Subcutaneous adipose tissue (tissue), 4 donors: ENCODE results near the gene CAMTA1. TPM values are rescaled to one million over a fixed set of nuclear protein-coding genes. Genes with fewer than 3 reads are reported as not detected.

Experiments
- CTCF ChIP-seq: fragments of 450-650 bp; IDR thresholded peaks from one replicate; pipeline ENCODE4 v1.5.1; 2016; ENCODE audit warnings: low read depth, mild to moderate bottlenecking, control low read depth, antibody characterized with exemption, moderate library complexity
- total RNA-seq, 4 donors: library from RNA; depleted of rRNA; stranded (reverse); fragments of >200 nt; gene quantifications; one replicate each; pipeline ENCODE4 v1.1.0, GENCODE V29; 2016

The CAMTA1 gene
- total RNA-seq, 4 donors from 2014 or later = 58.6 to 82.5 (median 78.0) TPM

DNA sequence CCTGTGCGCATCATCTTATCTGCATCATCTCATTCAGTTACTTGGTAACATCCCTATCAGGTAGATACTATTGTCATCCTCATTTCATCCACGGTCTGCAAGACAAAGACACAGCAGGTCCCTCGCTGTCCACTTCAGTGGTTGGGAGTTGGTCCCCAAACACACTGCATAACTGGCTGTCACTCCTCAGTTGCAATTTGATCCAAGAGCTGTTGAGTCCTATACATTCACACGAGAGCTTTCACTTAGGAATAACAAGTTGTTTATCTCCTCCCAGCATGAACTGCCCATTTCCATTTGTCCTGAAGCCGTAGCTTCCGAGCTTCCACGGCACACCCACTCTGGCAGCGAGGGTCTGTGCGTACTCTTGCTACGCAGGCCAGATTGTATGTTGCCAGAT lies 472.0 kb downstream of the CAMTA1 start:
- TF ChIP-seq CTCF = no peak

- TF ChIP-seq CTCF = no peak
Observed at GRCh38 chr1:7258589-7259135, 473.4 kb downstream of the CAMTA1 start.

DNA sequence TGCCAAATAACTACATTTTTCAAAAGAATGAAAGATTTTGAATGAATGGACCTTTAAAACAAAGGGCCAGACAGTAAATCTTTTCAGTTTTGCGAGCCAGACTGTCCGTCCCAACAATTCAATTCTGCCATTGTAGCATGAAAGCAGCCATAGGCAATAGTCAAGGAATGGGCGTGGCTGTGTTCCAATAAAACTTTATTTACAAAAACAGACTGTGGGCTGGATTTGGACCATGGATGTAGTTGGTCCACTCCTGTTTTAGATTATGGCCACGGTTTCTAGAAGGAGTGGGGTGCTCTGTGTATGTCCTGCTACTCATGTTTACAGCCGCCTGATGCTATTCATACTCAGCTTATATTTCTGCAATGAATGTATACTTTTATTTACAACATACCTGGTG lies 474.7 kb downstream of the CAMTA1 start:
- no peak for TF ChIP-seq CTCF

DNA sequence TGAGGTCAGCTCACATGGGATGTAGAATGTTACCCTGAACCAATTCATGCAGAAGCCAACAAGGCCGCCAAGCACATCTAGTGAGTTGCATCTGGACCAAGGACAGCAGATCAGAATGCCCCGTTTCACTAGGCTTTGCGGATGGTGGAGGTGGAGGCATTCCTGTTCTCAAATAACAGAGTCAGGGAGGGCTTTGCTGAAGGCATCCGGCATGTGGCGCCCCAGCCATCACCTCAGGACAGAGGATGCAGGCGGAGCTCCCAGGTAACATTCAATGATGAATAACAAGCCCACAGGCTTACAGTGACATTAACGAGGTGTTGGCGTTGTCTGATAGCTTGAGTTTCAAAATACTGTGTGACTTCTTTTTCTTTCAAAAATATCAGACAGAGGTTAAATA lies 476.2 kb downstream of the CAMTA1 start:
- TF ChIP-seq CTCF = no peak

- no peak for TF ChIP-seq CTCF
Observed at GRCh38 chr1:7262611-7263010, 477.4 kb downstream of the CAMTA1 start.

- TF ChIP-seq CTCF = no peak
Observed at GRCh38 chr1:7263021-7263960, 478.0 kb downstream of the CAMTA1 start.

DNA sequence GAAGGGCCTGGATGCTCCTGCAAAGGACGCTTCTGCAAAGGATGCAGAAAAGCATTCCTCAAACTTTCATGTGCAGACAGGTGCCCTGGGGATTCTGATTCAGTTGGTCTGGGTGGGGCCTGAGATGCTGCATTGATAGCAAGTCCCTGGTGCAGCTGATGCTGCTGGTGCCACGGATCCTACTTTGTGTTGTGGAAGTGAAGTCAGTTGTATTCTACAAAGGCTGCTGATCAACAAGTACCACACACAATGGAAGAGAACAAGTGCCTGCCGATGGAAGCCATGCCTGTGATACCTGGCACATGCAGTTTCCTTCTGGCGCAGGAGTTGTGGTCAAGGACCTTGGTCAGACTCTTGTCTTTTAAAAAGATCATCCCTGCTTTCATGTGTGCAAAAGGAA lies 478.8 kb downstream of the CAMTA1 start:
- TF ChIP-seq CTCF = no peak
